ENCODE data around the gene ECPAS.

ECPAS gene

GRCh38 chr9:111320631-111321030, 163.6 kb downstream of the ECPAS start:
- no peak for DNase-seq

DNA sequence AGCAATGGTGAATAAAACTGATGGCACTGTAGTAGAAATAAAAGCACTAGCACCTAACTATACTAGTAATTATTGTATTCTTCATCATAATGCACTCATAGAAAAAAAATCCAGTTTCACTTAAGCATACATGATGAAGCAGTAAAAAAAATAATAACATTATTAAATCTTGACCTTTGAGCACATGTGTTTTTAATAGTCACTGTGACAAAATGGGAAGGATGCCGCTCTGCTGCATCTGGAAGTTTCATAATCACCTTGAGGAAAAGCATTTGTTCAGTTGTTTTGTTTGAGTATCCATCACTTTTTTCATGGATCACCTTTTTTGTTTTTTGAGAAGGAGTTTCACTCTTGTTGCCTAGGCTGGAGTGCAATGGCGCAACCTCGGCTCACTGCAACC, 167.4 kb downstream of the ECPAS start:
- DNase-seq: no peak

Measured in SHP77 treated with DMSO at 0.1 percent for 48 hours (cell line).